Prostate gland (tissue), 2 donors: Measurements from ENCODE around the gene TREM1. TPM values are rescaled to one million over a fixed set of nuclear protein-coding genes. Genes with fewer than 3 reads are reported as not detected.

Experiments
- DNase-seq: peaks from one replicate; pipeline ENCODE4 v3.0.0-alpha.2; 2019; ENCODE audit warnings: low spot score
- H3K27ac ChIP-seq, 2 donors: fragments of 200-600 bp; sonication (generic); 2 replicates each; pipeline ENCODE4 v1.5.1; 2017 to 2019
- H3K27me3 ChIP-seq: fragments of 200-600 bp; sonication (generic); replicated peaks from 2 replicates; pipeline ENCODE4 v1.5.1; 2019; ENCODE audit not compliant: insufficient read depth
- H3K36me3 ChIP-seq, 2 donors: fragments of 200-600 bp; sonication (generic); 1 replicate in 1 of 2; 2 replicates in 1 of 2; pipeline versions ENCODE4 v1.5.1 to v1.8.1; 2017 to 2019
- H3K4me1 ChIP-seq: fragments of 200-600 bp; sonication (generic); replicated peaks from 2 replicates; pipeline ENCODE4 v1.5.1; 2019
- H3K4me3 ChIP-seq, 2 donors: fragments of 200-600 bp; sonication (generic); 2 replicates each; pipeline ENCODE4 v1.5.1; 2017 to 2019
- H3K9me3 ChIP-seq: fragments of 200-600 bp; sonication (generic); 2 replicates; pipeline ENCODE4 v1.5.1; 2017
- POLR2A ChIP-seq: fragments of 450-650 bp; IDR thresholded peaks from one replicate; pipeline ENCODE4 v1.6.1; 2016; ENCODE audit warnings: antibody characterized with exemption, mild to moderate bottlenecking
- POLR2AphosphoS5 ChIP-seq: sonication (generic); formaldehyde crosslinking; IDR thresholded peaks from one replicate; pipeline ENCODE4 v1.6.1; 2017; ENCODE audit warnings: antibody characterized with exemption
- WGBS: methylation state at CpG from one replicate; pipeline ENCODE4 v1.1.5; 2018; 5-methylcytosine and 5-hydroxymethylcytosine counted together
- intact Hi-C: fragments of 100-400 bp; cut with DNase I; formaldehyde crosslinking; loops from one replicate; pipeline ENCODE4 v1.14.2; 2022
- total RNA-seq, 2 donors: library from RNA; depleted of rRNA; stranded (reverse); fragments of >200 nt; gene quantifications; one replicate each; pipeline ENCODE4 v1.1.0, GENCODE V29; 2016
- TF ChIP-seq, protein P1 (sequence below), 4 experiments: fragments of 200-600 bp in 2 of 4; fragments of 450-650 bp in 2 of 4; sonication (generic) in 2 of 4; IDR thresholded peaks; 1 replicate in 3 of 4; 2 replicates in 1 of 4; pipeline ENCODE4 v1.5.1; 2016 to 2019; ENCODE audit warnings: antibody characterized with exemption in 4 of 4, mild to moderate bottlenecking in 2 of 4, moderate library complexity in 2 of 4

The TREM1 gene
- total RNA-seq, 2 donors from 2014 or later = not detected

DNA sequence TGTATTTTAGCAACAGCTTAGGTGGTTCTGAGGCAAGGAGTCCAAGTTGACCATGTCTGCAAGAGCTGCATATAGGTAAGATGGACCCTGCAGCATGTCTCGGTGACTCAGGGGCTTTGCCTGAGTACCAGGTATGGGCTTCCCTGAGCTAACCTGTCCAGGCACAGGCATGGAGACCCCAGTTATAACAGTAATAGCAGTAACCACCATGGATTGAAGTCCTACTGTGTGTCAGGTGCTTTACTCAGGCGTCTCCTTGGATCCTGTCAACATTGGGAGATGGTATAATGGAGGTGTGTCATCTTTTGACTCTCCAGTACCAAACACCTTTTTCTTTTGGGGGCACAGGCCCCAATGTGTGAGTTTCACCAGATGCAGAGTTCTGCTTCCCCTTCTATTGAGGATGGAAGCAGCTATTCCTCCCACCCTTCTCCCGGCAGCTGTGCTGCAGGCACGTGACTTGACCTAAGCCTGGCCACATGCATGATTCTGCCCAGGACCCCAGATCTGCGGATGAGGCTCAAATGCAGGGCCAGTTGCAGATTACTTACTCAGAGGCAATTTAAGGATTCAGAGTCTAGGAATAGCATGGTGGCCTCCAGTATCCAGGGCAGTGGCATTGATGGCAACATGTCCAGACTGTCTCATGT, 13.8 kb downstream of the TREM1 start:
- intact Hi-C loops = no loop called here
- Histone ChIP-seq H3K4me3 (no peak overlapping the region), H3K9me3 (no peaks in the 10 kb centered on the region), H3K27me3 (no peaks in the 10 kb centered on the region), H3K27ac (no peak overlapping the region), H3K4me1 (no peaks in the 10 kb centered on the region), H3K36me3 (no peaks in the 10 kb centered on the region)
- TF ChIP-seq, protein P1, sequence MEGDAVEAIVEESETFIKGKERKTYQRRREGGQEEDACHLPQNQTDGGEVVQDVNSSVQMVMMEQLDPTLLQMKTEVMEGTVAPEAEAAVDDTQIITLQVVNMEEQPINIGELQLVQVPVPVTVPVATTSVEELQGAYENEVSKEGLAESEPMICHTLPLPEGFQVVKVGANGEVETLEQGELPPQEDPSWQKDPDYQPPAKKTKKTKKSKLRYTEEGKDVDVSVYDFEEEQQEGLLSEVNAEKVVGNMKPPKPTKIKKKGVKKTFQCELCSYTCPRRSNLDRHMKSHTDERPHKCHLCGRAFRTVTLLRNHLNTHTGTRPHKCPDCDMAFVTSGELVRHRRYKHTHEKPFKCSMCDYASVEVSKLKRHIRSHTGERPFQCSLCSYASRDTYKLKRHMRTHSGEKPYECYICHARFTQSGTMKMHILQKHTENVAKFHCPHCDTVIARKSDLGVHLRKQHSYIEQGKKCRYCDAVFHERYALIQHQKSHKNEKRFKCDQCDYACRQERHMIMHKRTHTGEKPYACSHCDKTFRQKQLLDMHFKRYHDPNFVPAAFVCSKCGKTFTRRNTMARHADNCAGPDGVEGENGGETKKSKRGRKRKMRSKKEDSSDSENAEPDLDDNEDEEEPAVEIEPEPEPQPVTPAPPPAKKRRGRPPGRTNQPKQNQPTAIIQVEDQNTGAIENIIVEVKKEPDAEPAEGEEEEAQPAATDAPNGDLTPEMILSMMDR (IDR thresholded peaks at IDR 0.05) = no peak
- TF ChIP-seq POLR2AphosphoS5 (no peak), POLR2A (no peak)
- 100% methylated on average over 5 of the region's 5 CpGs for WGBS
- DNase-seq = no peak

DNA sequence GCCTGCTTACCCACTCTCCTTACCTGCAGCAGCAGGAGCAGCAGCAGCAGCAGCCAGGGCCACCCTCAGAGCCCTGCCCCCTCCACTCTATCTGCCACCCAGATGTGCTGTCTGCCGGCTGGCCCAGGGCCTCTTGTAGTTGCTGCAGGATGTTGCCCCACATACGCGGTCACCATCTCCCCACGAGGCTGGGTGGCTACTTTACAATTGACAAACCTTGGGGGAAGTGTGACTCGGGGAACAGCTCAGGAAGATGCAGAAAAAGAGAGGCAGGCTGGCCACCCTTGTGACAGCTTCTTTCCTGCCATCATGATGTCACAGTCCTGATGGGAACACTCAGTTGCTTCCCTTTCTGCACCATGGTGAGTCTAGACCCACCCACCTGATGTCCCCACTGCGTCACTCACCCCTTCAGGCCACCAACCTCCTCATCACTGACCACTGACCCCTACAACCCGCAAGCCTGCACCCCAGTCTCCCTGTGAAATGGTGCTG, 14.5 kb downstream of the TREM1 start:
- no peak overlapping the region for H3K27ac ChIP-seq
- intact Hi-C loops = no loop called here
- TF ChIP-seq POLR2A (no peak), POLR2AphosphoS5 (no peak)
- TF ChIP-seq, protein P1 (IDR thresholded peaks at IDR 0.05) = no peak
- H3K4me3 ChIP-seq = no peak overlapping the region
- 51% methylated on average over 7 of the region's 7 CpGs for WGBS
- no peaks in the 10 kb centered on the region for H3K4me1 ChIP-seq
- no peaks in the 10 kb centered on the region for H3K9me3 ChIP-seq
- no peaks in the 10 kb centered on the region for H3K27me3 ChIP-seq
- no peak for DNase-seq
- H3K36me3 ChIP-seq = no peaks in the 10 kb centered on the region

DNA sequence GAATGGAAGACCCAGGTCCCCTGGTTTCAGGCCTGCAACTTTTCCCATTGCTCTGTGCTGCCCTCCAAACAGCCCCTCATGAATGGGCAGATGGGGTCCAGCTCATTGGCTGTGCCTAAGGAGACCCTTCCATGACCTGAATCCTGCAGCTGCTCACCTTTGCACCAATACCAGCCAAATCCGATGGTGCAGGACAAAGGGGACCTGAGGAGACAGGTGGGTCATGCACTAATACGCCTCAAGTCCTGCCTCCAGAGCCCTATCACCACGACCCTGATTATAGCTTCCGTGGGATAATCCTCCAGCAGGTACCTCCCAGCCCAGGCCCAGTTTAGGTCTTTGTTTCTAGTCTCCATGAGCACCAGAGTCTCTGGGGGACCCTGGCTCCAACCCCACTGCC, 16.8 kb downstream of the TREM1 start:
- intact Hi-C loops = no loop called here
- Histone ChIP-seq H3K4me1 (no peaks in the 10 kb centered on the region), H3K27ac (no peak overlapping the region), H3K27me3 (no peaks in the 10 kb centered on the region), H3K36me3 (no peaks in the 10 kb centered on the region), H3K9me3 (no peaks in the 10 kb centered on the region), H3K4me3 (no peak overlapping the region)
- WGBS = 86% methylated on average over 4 of the region's 4 CpGs
- DNase-seq = no peak
- TF ChIP-seq POLR2AphosphoS5 (no peak), POLR2A (no peak)
- TF ChIP-seq, protein P1 (IDR thresholded peaks at IDR 0.05) = no peak

DNA sequence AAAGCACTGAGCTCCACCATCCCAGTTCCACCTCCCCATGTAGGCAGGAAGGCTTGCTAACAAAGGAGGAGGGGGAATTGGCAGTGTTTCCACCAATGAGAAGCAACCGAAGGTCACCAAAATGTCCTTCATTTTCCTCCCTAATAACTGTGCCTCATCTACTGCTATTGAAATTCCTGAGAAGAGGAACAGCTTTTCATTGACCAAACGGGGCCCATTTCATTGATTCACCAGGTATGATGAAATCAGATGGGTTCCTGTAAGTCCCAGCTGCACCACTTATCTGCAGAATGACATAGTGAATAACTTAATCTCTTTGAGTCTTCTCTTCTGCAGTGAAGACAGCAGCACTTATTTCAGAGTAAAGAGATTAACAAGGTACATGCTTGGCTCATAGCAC, 17.3 kb downstream of the TREM1 start:
- no peak overlapping the region for H3K4me3 ChIP-seq
- no peaks in the 10 kb centered on the region for H3K27me3 ChIP-seq
- H3K36me3 ChIP-seq = no peaks in the 10 kb centered on the region
- intact Hi-C loops = no loop called here
- H3K4me1 ChIP-seq = no peaks in the 10 kb centered on the region
- DNase-seq = no peak
- H3K9me3 ChIP-seq = no peaks in the 10 kb centered on the region
- no peak for TF ChIP-seq POLR2AphosphoS5
- no peak for TF ChIP-seq POLR2A
- H3K27ac ChIP-seq = no peak overlapping the region
- 93% methylated on average over 2 of the region's 2 CpGs for WGBS

DNA sequence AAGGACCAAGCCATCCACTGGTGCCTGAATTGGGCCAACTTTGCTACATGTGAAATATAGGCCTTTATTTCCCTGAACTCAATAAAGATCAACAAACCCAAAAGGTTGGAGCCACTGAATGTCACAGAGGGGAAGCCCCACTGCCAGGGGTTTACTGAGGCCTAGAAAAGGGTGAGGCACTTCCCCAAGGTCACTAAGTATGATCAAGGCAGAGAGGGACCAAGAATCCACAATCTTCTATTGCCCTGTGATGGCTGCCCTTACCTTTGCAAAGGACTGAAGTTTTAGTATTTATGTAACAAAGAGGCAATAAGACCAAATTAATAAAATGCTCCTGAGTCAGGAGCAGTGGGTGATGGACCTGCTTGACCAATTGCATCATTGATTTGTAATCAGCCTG, 18.0 kb downstream of the TREM1 start:
- Histone ChIP-seq H3K4me3 (no peak overlapping the region), H3K36me3 (no peaks in the 10 kb centered on the region), H3K9me3 (no peaks in the 10 kb centered on the region), H3K27me3 (no peaks in the 10 kb centered on the region), H3K27ac (no peak overlapping the region), H3K4me1 (no peaks in the 10 kb centered on the region)
- DNase-seq = no peak
- intact Hi-C loops = no loop called here
- TF ChIP-seq POLR2AphosphoS5 = no peak
- TF ChIP-seq, protein P1 (IDR thresholded peaks at IDR 0.05) = no peak
- no peak for TF ChIP-seq POLR2A
